GM12878 (cell line): ENCODE measurements around the gene POLG. TPM values are rescaled to one million over a fixed set of nuclear protein-coding genes. Genes with fewer than 3 reads are reported as not detected.

Source experiments
- ATAC-seq: fragments of 200-7000 bp; cut with Tn5 transposase; 3 replicates; pipeline ENCODE4 v1.9.1; 2020; ENCODE audit warnings: mild to moderate bottlenecking, moderate library complexity
- BruUV-seq: library from RNA; stranded (reverse); fragments of 400-500 nt; replicated peaks from 2 replicates; lab custom pipeline; 2021; lab: Mats Ljungman, UMichigan
- CTCF ChIA-PET: fragments of 300-600 bp; sonication (Branson Sonifier 250); formaldehyde crosslinking; extraction: SDS; loops from one replicate; lab custom pipeline; 2021; ENCODE audit warnings: inconsistent platforms; lab: Yijun Ruan, JAX
- POLR2A ChIA-PET: fragments of 350-600 bp; formaldehyde crosslinking; extraction: SDS; loops from one replicate; lab custom pipeline; 2021; ENCODE audit warnings: inconsistent platforms; lab: Charles Lee
- RAD21 ChIA-PET: fragments of 300-600 bp; sonication (Branson Sonifier 250); formaldehyde crosslinking; loops from one replicate; lab custom pipeline; 2023; ENCODE audit warnings: antibody characterized with exemption; ENCODE audit not compliant: unreplicated experiment; lab: Charles Lee
- SMC1A ChIA-PET: fragments of 300-600 bp; sonication (Branson Sonifier 250); formaldehyde crosslinking; loops from one replicate; lab custom pipeline; 2023; ENCODE audit not compliant: unreplicated experiment, uncharacterized antibody; lab: Charles Lee
- DNase-seq: peaks from one replicate; pipeline ENCODE4 v3.0.0-alpha.2; 2011; ENCODE audit warnings: low read depth, low spot score
- FAIRE-seq: peaks from 3 replicates; lab custom pipeline; 2011; peaks lifted over from hg19 to GRCh38; lab: Jason Lieb, UNC
- H2AFZ ChIP-seq: 2 replicates; pipeline ENCODE4 v1.6.0; 2011; ENCODE audit warnings: low read depth, low read length, control low read depth; ENCODE audit not compliant: control insufficient read depth
- H3K27ac ChIP-seq: 2 replicates; pipeline ENCODE4 v1.5.1; 2011; ENCODE audit warnings: control low read depth; ENCODE audit not compliant: control insufficient read depth, insufficient read depth
- H3K27me3 ChIP-seq, 2 experiments: replicated peaks in 1 of 2; 2 replicates each; pipeline versions ENCODE4 v1.6.0 to v1.6.1; 2011; ENCODE audit warnings: low read length in 1 of 2; ENCODE audit not compliant: control insufficient read depth in 2 of 2, insufficient read depth in 2 of 2
- H3K36me3 ChIP-seq, 2 experiments: 2 replicates each; pipeline ENCODE4 v1.5.1; 2011; ENCODE audit warnings: low read length in 1 of 2; ENCODE audit not compliant: control insufficient read depth in 2 of 2, insufficient read depth in 2 of 2
- H3K4me1 ChIP-seq: 2 replicates; pipeline ENCODE4 v1.6.1; 2011; ENCODE audit warnings: mild to moderate bottlenecking, low read length, moderate library complexity, mixed read lengths; ENCODE audit not compliant: control insufficient read depth, insufficient read depth
- H3K4me2 ChIP-seq: 2 replicates; pipeline ENCODE4 v1.6.0; 2011; ENCODE audit warnings: control low read depth; ENCODE audit not compliant: control insufficient read depth, insufficient read depth
- H3K4me3 ChIP-seq: fragments of 200-600 bp; sonication (generic); 2 replicates; pipeline ENCODE4 v1.5.1; 2016
- H3K79me2 ChIP-seq: 2 replicates; pipeline ENCODE4 v1.6.0; 2011; ENCODE audit warnings: low read length; ENCODE audit not compliant: control insufficient read depth, insufficient read depth
- H3K9ac ChIP-seq: 2 replicates; pipeline ENCODE4 v1.8.0; 2011; ENCODE audit warnings: low read length, control low read depth, mixed read lengths; ENCODE audit not compliant: control insufficient read depth, insufficient read depth
- H3K9me3 ChIP-seq: replicated peaks from 3 replicates; pipeline ENCODE4 v1.5.1; 2011; ENCODE audit warnings: mild to moderate bottlenecking, low read length; ENCODE audit not compliant: control insufficient read depth, insufficient read depth
- H4K20me1 ChIP-seq: 2 replicates; pipeline ENCODE4 v1.6.0; 2011; ENCODE audit not compliant: control insufficient read depth, insufficient read depth
- POLR2A ChIP-seq: IDR thresholded peaks from 2 replicates; pipeline ENCODE4 v1.6.1; 2011; ENCODE audit warnings: low read depth, mild to moderate bottlenecking, low read length
- SIN3A ChIP-seq: IDR thresholded peaks from 2 replicates; pipeline ENCODE4 v1.6.1; 2012; ENCODE audit warnings: low read depth, low read length, improper control_type of control experiment
- SKIL ChIP-seq: fragments of 450-650 bp; IDR thresholded peaks from 2 replicates; pipeline ENCODE4 v1.6.1; 2017; ENCODE audit warnings: mild to moderate bottlenecking, low read depth, inconsistent platforms; ENCODE audit not compliant: poor library complexity, severe bottlenecking
- TCF12 ChIP-seq: IDR thresholded peaks from 2 replicates; pipeline ENCODE4 v1.6.1; 2011; ENCODE audit warnings: low read depth, mild to moderate bottlenecking, low read length
- ZNF217 ChIP-seq: fragments of 450-650 bp; IDR thresholded peaks from 2 replicates; pipeline ENCODE4 v1.6.1; 2017; ENCODE audit warnings: antibody characterized with exemption, mild to moderate bottlenecking
- ZZZ3 ChIP-seq: IDR thresholded peaks from 2 replicates; pipeline ENCODE4 v1.6.1; 2011; ENCODE audit warnings: low read depth; ENCODE audit not compliant: control insufficient read depth, insufficient read length
- WGBS: methylation state at CpG from one replicate; pipeline ENCODE4 v1.1.6; 2016; ENCODE audit warnings: low lambda C conversion rate; ENCODE audit not compliant: insufficient replicate concordance, insufficient coverage; ENCODE audit errors: missing lambda C conversion rate; 5-methylcytosine and 5-hydroxymethylcytosine counted together
- in situ Hi-C: fragments of 300-500 bp; cut with MboI; formaldehyde crosslinking; loops from 9 replicates; pipeline ENCODE4 v1.14.3; 2018; ENCODE audit warnings: mixed read lengths
- intact Hi-C: fragments of 100-400 bp; cut with micrococcal nuclease; formaldehyde crosslinking; loops from one replicate; pipeline ENCODE4 v1.14.2; 2022; ENCODE audit not compliant: unreplicated experiment
- polyA plus RNA-seq, 11 experiments: library from polyadenylated mRNA; depleted of rRNA in 4 of 11; unstranded in 6 of 11; stranded (reverse) in 5 of 11; fragments of >200 nt; fragmentation: Nextera tagmentation in 4 of 11; fragmentation: Illumina TruSeq in 1 of 11; extraction: Ambion mirVana in 4 of 11; extraction: Trizol in 1 of 11; gene quantifications; 1 replicate in 1 of 11; 2 replicates in 10 of 11; pipeline versions ENCODE4 v1.2.1 to v1.2.3, GENCODE V29; 2011 to 2016; ENCODE audit warnings: inconsistent platforms in 2 of 11, missing spikeins in 2 of 11, low read depth in 1 of 11
- total RNA-seq, 4 experiments: library from RNA; depleted of rRNA in 3 of 4; stranded (reverse); fragments of >200 nt in 3 of 4; fragmentation: Illumina TruSeq in 1 of 4; extraction: Trizol in 1 of 4; gene quantifications; 2 replicates each; pipeline versions ENCODE4 v1.2.1 to v1.2.3, GENCODE V29; 2013 to 2021

Gene POLG
- total and polyA plus RNA-seq, 10 of the 15 experiments (the other 5 are each of a cell fraction or from before 2014, with no cell fraction given), result 14.8 to 71.1 (median 33.0) TPM

GRCh38 chr15:89307791-89308190 lies 26.8 kb downstream of the POLG start:
- RAD21 ChIA-PET, result no interaction called here
- Histone ChIP-seq H2AFZ (no peak overlapping the region), H4K20me1 (no peaks in the 10 kb centered on the region), H3K9ac (no peak overlapping the region), H3K27ac (no peak overlapping the region), H3K9me3 (no peaks in the 10 kb centered on the region), H3K4me1 (no peaks in the 10 kb centered on the region), H3K36me3 (peaks cover 8 to 28% of the 10 kb centered on the region in 2 experiments), H3K4me3 (no peak overlapping the region), H3K4me2 (no peak overlapping the region), H3K27me3 (no peaks in the 10 kb centered on the region), H3K79me2 (no peaks in the 10 kb centered on the region)
- SMC1A ChIA-PET, result interaction anchor here (0.6 kb wide), 1 partner anchor 22 kb away, joined by 3 read pairs; no protein-coding TSS in a partner anchor
- TF ChIP-seq POLR2A (no peak), SKIL (no peak), ZZZ3 (no peak), TCF12 (no peak), SIN3A (no peak), ZNF217 (no peak)
- POLR2A ChIA-PET, result no interaction called here
- no TSS peak for BruUV-seq
- FAIRE-seq, result no peak
- in situ Hi-C loops, result no loop called here
- WGBS, result 84% methylated on average over 2 of the region's 2 CpGs
- intact Hi-C loops, result loop anchor here (10.0 kb wide), 1 partner anchor 103 kb away; no protein-coding TSS in a partner anchor
- CTCF ChIA-PET, result interaction anchor here (1.0 to 1.1 kb wide), 2 partner anchors 22 to 102 kb away, joined by 4 to 5 read pairs; no protein-coding TSS in a partner anchor
- no peak for DNase-seq
- ATAC-seq, result no peak
